CD4-positive, alpha-beta T cell treated with Interleukin-21 for 1 hour (primary cell): Measurements from ENCODE around the gene MYBPC2.
A peak's percentile ranks its signal among the peaks of the same experiment; 100 is the strongest.

ENCODE experiments used
- DNase-seq: peaks from one replicate; pipeline ENCODE4 v3.0.0-alpha.2; 2020

MYBPC2 gene

GRCh38 chr19:50412419-50412818 is 20.3 kb upstream of the MYBPC2 start:
- no peak for DNase-seq

- DNase-seq = no peak
Observed at GRCh38 chr19:50413096-50413495, 19.6 kb upstream of the MYBPC2 start.

DNA sequence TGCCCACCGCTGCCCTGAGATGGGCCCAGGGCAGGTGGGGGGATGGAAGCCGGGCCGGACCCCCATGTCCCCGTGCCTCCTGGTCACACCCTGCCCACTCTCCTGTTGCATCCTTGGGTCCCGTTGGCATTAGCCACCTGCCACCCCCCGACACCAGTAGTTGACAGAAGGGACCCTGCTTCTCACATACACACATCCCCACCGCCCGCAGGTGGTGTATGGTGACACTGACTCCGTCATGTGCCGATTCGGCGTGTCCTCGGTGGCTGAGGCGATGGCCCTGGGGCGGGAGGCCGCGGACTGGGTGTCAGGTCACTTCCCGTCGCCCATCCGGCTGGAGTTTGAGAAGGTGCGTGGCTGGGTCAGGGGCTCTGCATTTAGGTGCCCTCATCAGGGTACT is 19.2 kb upstream of the MYBPC2 start:
- no peak for DNase-seq

DNA sequence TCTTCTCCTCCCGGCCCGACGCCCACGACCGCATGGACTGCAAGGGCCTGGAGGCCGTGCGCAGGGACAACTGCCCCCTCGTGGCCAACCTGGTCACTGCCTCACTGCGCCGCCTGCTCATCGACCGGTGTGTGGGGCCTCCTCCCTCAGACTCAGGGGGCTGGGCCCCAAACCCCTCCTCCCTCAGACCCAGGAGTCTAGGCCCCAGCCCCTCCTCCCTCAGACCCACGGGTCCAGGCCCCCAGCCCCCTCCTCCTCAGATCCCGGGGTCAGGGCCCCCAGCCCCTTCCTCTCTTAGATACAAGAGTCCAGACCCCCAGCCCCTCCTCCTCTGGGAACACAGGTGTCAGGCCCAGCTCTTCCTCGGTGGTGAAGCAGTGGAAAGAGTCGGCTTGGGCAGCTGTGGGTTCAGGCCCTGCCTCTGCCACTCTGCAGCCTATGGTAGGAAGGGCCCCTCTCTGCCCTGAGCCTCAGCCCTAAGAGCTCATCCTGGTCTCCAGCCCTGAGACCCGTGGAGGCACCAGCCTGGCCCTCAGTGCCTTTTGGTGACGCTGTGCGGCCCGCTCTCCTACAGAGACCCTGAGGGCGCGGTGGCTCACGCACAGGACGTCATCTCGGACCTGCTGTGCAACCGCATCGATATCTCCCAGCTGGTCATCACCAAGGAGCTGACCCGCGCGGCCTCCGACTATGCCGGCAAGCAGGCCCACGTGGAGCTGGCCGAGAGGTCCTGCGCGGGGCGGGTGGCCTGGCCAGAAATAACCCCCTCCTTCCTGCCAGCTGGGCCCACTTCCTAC is 17.6 kb upstream of the MYBPC2 start:
- DNase-seq = peak; percentile 80

DNA sequence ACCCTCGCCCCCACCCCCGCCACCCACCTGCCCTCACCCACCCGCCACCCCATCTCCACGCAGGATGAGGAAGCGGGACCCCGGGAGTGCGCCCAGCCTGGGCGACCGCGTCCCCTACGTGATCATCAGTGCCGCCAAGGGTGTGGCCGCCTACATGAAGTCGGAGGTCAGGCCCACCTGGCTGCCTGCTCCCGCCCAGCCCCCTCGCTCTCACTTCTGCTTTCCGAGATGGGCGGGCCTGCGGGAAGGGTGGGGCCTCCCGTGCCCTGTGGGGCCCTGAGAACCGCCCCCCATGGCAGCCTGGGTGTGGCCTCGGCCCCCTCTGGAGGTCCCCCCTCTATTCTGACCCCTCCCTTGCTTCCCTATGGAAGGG is 17.0 kb upstream of the MYBPC2 start:
- peak; percentile 22 for DNase-seq

- no peak for DNase-seq
Observed at GRCh38 chr19:50416034-50416977, 16.4 kb upstream of the MYBPC2 start.

- DNase-seq = no peak
Observed at GRCh38 chr19:50417111-50418081, 15.3 kb upstream of the MYBPC2 start.

GRCh38 chr19:50418176-50419021 is 14.3 kb upstream of the MYBPC2 start, which contains the start of gene SPIB:
Gene SPIB, plus strand, starts transcription at chr19:50418938. Its CDS starts 25 bp downstream, at chr19:50418963.
- no peak for DNase-seq

- no peak for DNase-seq
Observed at GRCh38 chr19:50419022-50419579, 13.6 kb upstream of the MYBPC2 start.

DNA sequence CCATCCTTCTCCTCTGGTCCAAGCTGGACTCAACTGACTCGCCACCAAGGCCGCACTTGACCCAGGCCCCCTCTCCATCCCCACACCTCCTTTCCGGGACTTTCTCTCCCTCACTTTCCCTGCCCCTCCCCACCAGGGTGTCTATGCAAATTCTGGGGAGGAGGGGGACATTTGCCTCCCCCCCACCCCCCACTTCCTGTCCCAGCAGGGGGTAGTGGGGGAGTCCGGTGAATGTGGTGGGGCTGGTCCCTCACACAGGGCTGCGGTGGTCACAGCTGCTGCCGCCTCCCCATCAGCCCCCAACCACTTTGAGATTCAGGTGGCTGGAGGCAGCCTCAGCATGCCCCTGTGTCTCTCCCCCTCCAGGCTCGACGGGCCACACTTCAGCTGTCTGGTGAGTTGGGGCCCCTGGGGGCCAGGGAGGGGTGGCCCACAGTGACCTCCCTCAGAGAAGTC is 13.1 kb upstream of the MYBPC2 start:
- no peak for DNase-seq

GRCh38 chr19:50420127-50420526 is 12.6 kb upstream of the MYBPC2 start:
- no peak for DNase-seq

- DNase-seq = no peak
Observed at GRCh38 chr19:50420808-50421207, 11.9 kb upstream of the MYBPC2 start.

GRCh38 chr19:50422397-50423278 is 10.1 kb upstream of the MYBPC2 start:
- DNase-seq = no peak

- no peak for DNase-seq
Observed at GRCh38 chr19:50423279-50424113, 9.2 kb upstream of the MYBPC2 start.

- DNase-seq = no peak
Observed at GRCh38 chr19:50425581-50425980, 7.1 kb upstream of the MYBPC2 start.

DNA sequence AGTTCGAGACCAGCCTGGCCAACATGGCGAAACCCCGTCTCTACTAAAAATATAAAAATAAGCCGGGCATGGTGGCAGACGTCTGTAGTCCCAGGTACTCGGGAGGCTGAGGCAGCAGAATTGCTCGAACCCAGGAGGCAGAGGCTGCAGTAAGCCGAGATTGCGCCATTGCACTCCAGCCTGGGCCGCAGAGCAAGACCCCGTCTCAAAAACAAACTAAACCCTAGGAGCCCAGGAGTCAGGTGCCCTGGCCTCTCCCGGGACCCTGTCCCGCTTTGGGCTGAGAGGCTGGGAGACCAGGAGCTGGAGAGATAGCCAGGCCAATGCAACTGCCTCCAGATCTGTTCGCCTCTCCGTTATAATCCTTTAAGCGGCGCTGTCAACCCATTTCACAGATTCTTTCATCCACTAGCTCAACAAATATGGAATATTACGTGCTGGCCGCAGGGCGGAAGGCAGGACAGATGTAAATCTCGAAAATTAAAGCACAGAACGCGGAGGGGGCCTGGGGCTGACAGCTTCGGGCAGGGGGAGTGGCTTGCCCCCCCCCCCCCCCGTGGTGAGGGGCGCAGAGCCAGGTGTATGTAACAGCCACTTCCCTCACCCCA is 5.3 kb upstream of the MYBPC2 start:
- no peak for DNase-seq

- peak; percentile 56 for DNase-seq
Observed at GRCh38 chr19:50427997-50428425, 4.7 kb upstream of the MYBPC2 start.

DNA sequence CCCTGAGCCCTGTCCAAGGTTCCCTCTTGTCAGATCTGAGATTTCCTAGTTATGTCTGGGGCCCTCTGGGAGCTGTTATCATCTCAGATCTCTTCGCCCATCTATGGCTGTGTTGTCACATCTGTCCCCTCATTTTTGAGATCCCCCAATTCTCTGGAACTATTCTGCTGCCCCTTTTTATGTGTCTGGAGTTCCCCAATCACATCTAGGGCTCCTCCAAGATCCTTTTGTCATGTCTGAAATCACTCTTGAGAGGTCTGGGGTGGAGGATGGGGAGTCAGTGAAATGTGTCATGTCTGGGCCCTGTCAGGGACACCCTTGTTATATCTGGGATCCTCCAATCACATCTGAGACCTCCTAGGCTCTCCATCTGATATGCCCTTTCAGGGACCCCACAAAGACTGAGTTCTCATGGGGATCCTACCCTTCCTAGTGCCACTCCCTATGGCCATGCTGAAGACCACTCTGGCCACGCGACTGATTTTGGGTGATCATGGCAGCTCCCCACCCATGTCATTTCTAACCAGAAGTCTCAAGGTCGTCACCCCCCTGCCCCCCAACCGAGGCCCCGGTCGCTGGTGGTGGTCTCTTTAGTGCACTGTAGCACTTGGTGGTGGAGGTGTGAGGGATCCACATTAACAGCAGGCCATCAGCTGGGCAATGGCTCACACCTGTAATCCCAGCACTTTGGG is 3.8 kb upstream of the MYBPC2 start:
- no peak for DNase-seq
